ENCODE data around the gene PTPRD. TPM values are rescaled to one million over a fixed set of nuclear protein-coding genes. Genes with fewer than 3 reads are reported as not detected.
A peak's percentile ranks its signal among the peaks of the same experiment; 100 is the strongest.

Gene PTPRD
- total RNA-seq, 1 donor from 2014 or later, result 139 TPM

DNA sequence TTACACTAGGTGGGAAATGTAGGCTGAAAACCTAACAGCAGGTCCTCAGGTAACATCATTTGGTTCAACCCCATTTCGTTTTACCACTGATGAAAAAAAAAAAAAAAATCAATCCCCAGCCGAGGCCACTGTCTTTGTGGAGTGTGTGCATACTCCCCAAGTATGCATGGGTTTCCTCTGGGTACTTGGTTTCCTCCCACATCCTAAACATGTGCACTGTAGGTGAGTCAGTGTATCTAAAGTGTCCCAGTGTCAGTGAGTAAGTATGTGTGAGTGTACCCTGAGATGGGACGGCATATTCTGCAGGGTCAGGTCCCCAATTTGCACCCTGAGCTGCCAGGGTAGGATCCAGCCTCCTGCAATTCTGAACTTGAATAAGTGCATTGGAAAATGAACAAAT is 1846.7 kb downstream of the PTPRD start:
- no peak overlapping the region for H3K27ac Mint-ChIP-seq (ENCODE audit: unreplicated experiment)
- H3K36me3 Mint-ChIP-seq (ENCODE audit: low read depth), result peaks cover 4% of the 10 kb centered on the region
- H3K4me3 Mint-ChIP-seq, result no peak overlapping the region
- peaks cover 14% of the 10 kb centered on the region for H3K4me1 Mint-ChIP-seq
- H3K9me3 Mint-ChIP-seq, result no peaks in the 10 kb centered on the region
- no peaks in the 10 kb centered on the region for H3K27me3 Mint-ChIP-seq (ENCODE audit: low read depth)
- DNase-seq (ENCODE audit: low read depth, low spot score), result no peak
- TF ChIP-seq, protein P1, sequence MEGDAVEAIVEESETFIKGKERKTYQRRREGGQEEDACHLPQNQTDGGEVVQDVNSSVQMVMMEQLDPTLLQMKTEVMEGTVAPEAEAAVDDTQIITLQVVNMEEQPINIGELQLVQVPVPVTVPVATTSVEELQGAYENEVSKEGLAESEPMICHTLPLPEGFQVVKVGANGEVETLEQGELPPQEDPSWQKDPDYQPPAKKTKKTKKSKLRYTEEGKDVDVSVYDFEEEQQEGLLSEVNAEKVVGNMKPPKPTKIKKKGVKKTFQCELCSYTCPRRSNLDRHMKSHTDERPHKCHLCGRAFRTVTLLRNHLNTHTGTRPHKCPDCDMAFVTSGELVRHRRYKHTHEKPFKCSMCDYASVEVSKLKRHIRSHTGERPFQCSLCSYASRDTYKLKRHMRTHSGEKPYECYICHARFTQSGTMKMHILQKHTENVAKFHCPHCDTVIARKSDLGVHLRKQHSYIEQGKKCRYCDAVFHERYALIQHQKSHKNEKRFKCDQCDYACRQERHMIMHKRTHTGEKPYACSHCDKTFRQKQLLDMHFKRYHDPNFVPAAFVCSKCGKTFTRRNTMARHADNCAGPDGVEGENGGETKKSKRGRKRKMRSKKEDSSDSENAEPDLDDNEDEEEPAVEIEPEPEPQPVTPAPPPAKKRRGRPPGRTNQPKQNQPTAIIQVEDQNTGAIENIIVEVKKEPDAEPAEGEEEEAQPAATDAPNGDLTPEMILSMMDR (conservative IDR thresholded peaks at IDR 0.05), result no peak

DNA sequence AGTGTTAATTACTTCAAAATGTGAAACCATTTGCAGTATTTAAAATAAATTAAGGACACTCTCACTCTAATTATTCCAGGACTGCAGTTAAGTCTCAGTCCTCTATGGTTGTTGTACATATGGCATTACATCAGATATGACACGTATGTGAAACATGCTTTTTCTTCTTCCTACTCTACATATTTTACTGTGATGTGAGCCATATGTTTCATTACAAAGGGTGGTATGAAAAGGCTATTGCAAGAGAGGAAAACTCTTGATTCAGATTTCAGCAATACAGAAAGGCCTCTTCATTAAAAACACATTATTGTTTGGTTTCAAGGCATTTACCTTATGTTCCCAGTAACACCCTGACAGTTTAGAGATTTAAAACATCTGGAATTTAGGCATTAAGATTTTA is 1848.8 kb downstream of the PTPRD start:
- Mint-ChIP-seq H3K4me3 (no peak overlapping the region), H3K4me1 (peaks cover 20% of the 10 kb centered on the region), H3K27me3 (ENCODE audit: low read depth) (no peaks in the 10 kb centered on the region), H3K27ac (ENCODE audit: unreplicated experiment) (no peak overlapping the region), H3K36me3 (ENCODE audit: low read depth) (peaks cover 4% of the 10 kb centered on the region), H3K9me3 (no peaks in the 10 kb centered on the region)
- no peak for DNase-seq (ENCODE audit: low read depth, low spot score)
- TF ChIP-seq, protein P1 (conservative IDR thresholded peaks at IDR 0.05), result no peak

DNA sequence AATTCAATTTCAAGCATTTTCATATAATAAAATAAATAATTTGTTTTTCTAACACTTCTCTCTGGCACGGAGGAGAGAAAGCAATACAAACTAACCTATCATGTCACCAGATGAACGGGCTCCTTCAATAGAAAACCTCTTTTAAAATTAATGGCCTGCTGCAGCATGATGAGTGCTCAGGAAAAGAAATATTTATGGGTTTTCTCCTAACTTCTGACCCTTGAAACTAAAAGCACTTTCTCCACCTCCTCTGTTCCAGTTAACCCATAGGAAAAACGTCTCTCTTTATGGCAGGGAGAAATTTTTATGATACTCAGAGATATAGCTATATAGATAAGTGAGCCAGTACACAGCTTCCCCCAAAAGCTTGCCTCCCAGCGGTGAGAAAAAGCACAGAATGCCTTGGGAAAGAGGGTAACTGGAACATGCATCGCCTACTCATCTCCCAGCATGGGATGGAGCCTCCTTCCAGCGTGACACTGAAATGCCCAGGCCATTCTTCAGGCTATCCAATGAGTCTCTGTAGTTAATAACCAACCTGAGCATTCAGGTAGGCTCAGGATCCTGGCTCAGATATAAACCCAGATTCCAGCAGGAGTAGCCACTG is 1850.2 kb downstream of the PTPRD start:
- peaks cover 20% of the 10 kb centered on the region for H3K4me1 Mint-ChIP-seq
- no peaks in the 10 kb centered on the region for H3K27me3 Mint-ChIP-seq (ENCODE audit: low read depth)
- H3K27ac Mint-ChIP-seq (ENCODE audit: unreplicated experiment), result no peak overlapping the region
- H3K4me3 Mint-ChIP-seq, result no peak overlapping the region
- no peak for DNase-seq (ENCODE audit: low read depth, low spot score)
- H3K36me3 Mint-ChIP-seq (ENCODE audit: low read depth), result peaks cover 4% of the 10 kb centered on the region
- H3K9me3 Mint-ChIP-seq, result no peaks in the 10 kb centered on the region
- TF ChIP-seq, protein P1 (conservative IDR thresholded peaks at IDR 0.05), result no peak

DNA sequence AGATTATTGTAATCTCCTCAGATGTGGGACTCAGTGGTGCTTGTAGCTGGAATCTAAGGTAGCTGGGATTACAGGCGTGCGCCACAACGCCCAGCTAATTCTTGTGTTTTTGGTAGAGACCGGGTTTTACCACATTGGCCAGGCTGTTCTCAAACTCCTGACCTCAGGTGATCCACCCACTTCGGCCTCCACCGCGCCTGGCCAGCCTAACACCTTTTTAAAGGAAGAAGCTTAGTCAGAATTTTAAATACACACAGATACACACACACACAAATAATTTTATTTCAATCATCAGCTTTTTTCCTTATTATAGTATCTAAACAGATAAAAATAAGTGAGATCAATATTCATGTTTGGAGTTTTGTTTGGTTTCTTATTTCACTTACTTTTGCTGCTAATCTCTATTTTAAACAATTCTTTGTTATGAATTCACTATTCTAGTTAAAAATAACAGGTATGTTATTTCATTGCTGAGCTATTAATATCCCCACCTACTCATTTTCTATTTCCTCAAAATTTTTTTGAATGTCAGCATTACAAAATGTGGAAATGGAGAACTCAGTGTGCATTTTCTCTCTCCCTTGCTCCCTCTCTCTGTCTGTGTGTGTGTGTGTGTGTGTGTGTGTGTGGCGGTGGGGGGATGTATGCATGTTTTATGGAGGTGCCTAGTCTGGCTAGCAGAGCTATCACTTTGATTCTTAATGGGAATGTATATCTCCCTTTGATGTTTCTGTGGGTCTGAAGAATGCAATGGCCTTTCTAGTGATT is 1852.6 kb downstream of the PTPRD start:
- H3K27ac Mint-ChIP-seq (ENCODE audit: unreplicated experiment), result no peak overlapping the region
- no peak overlapping the region for H3K4me3 Mint-ChIP-seq
- no peak for DNase-seq (ENCODE audit: low read depth, low spot score)

DNA sequence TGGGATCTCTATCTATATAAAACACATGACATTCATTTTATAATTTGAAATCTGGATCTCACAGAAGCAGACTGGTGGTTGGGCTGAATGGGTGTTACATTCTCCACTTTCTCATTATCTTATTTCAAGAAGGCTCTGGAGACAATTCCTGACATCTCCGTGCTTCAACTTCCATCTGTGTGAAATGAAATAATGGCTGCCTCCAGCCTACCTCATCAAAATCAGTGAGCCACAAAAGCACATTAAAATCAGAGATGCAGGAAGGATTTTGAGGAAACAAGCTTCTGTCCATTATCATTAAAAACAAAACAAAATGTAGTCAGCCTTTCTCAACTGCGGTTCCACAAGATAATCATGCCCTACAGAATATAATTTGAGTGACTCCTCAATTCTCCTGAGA is 1854.9 kb downstream of the PTPRD start:
- peak overlapping the region; percentile 68 for H3K27ac Mint-ChIP-seq (ENCODE audit: unreplicated experiment)
- no peak overlapping the region for H3K4me3 Mint-ChIP-seq
- DNase-seq (ENCODE audit: low read depth, low spot score), result no peak
- TF ChIP-seq, protein P1 (conservative IDR thresholded peaks at IDR 0.05), result no peak
- peaks cover 2% of the 10 kb centered on the region for H3K9me3 Mint-ChIP-seq
- peaks cover 35% of the 10 kb centered on the region for H3K4me1 Mint-ChIP-seq
- H3K36me3 Mint-ChIP-seq (ENCODE audit: low read depth), result peaks cover 7% of the 10 kb centered on the region
- no peaks in the 10 kb centered on the region for H3K27me3 Mint-ChIP-seq (ENCODE audit: low read depth)

More for the DNA sequence above, 1852.6 kb downstream of the PTPRD start:
- H3K9me3 Mint-ChIP-seq, result peaks cover 2% of the 10 kb centered on the region
- TF ChIP-seq, protein P1 (conservative IDR thresholded peaks at IDR 0.05), result no peak
- H3K4me1 Mint-ChIP-seq, result peaks cover 25% of the 10 kb centered on the region
- peaks cover 4% of the 10 kb centered on the region for H3K36me3 Mint-ChIP-seq (ENCODE audit: low read depth)
- no peaks in the 10 kb centered on the region for H3K27me3 Mint-ChIP-seq (ENCODE audit: low read depth)

Data from neural crest cell (in vitro differentiated cells).